DOHH2 (cell line): ENCODE measurements around the gene CHD3.

Experiments
- H3F3A ChIP-seq: fragments of 200-600 bp; sonication (generic), shearing (Covaris generic); 2 replicates; pipeline ENCODE4 v1.6.0; 2016; ENCODE audit warnings: antibody characterized with exemption, mild to moderate bottlenecking; ENCODE audit not compliant: control insufficient read depth, insufficient read depth
- H3K27ac ChIP-seq: fragments of 200-600 bp; sonication (generic); 2 replicates; pipeline ENCODE4 v1.5.1; 2014; ENCODE audit warnings: low read depth, mild to moderate bottlenecking, low read length, moderate library complexity
- H3K27me3 ChIP-seq: fragments of 200-600 bp; sonication (generic); 2 replicates; pipeline ENCODE4 v1.6.1; 2014; ENCODE audit warnings: mild to moderate bottlenecking, low read length, mixed read lengths; ENCODE audit not compliant: control insufficient read depth
- H3K36me3 ChIP-seq: fragments of 200-600 bp; sonication (generic); 2 replicates; pipeline ENCODE4 v1.6.1; 2014; ENCODE audit warnings: mild to moderate bottlenecking, low read length, moderate library complexity, mixed read lengths; ENCODE audit not compliant: control insufficient read depth
- H3K4me1 ChIP-seq: fragments of 200-600 bp; sonication (generic); 2 replicates; pipeline ENCODE4 v1.6.1; 2014; ENCODE audit warnings: mild to moderate bottlenecking, low read length, mixed read lengths; ENCODE audit not compliant: control insufficient read depth
- H3K4me2 ChIP-seq: fragments of 200-600 bp; sonication (generic); 2 replicates; pipeline ENCODE4 v1.6.0; 2014; ENCODE audit warnings: mild to moderate bottlenecking, low read length, moderate library complexity
- H3K4me3 ChIP-seq: fragments of 200-600 bp; sonication (generic); 2 replicates; pipeline ENCODE4 v1.5.1; 2014; ENCODE audit warnings: mild to moderate bottlenecking, low read length, mixed read lengths
- H3K79me2 ChIP-seq: fragments of 200-600 bp; sonication (generic); 2 replicates; pipeline ENCODE4 v1.6.1; 2014; ENCODE audit warnings: mild to moderate bottlenecking, low read length, mixed read lengths; ENCODE audit not compliant: control insufficient read depth
- H3K9me2 ChIP-seq: fragments of 200-600 bp; sonication (generic); replicated peaks from 2 replicates; pipeline ENCODE4 v1.6.1; 2014; ENCODE audit warnings: mild to moderate bottlenecking, low read length, mixed read lengths; ENCODE audit not compliant: control insufficient read depth
- H3K9me3 ChIP-seq: fragments of 200-600 bp; sonication (generic); 2 replicates; pipeline ENCODE4 v1.6.1; 2014; ENCODE audit warnings: antibody characterized with exemption, low read length, mixed read lengths; ENCODE audit not compliant: control insufficient read depth, insufficient read depth
- H4K20me1 ChIP-seq: fragments of 200-600 bp; sonication (generic); 2 replicates; pipeline ENCODE4 v1.6.0; 2014; ENCODE audit warnings: low read depth, mild to moderate bottlenecking, antibody characterized with exemption, low read length, moderate library complexity; ENCODE audit not compliant: control insufficient read depth, insufficient read depth
- EZH2phosphoT487 ChIP-seq: fragments of 200-600 bp; sonication (generic); IDR thresholded peaks from 2 replicates; pipeline ENCODE4 v1.6.1; 2017; ENCODE audit warnings: borderline replicate concordance, mild to moderate bottlenecking, antibody characterized with exemption, low read length, moderate library complexity, mixed read lengths
- TF ChIP-seq, protein P1 (sequence below): fragments of 200-600 bp; sonication (generic); IDR thresholded peaks from one replicate; pipeline ENCODE4 v1.5.1; 2014; ENCODE audit warnings: antibody characterized with exemption, mild to moderate bottlenecking, low read depth, low read length; ENCODE audit not compliant: poor library complexity, severe bottlenecking

The CHD3 gene

GRCh38 chr17:7909089-7909488 is 20.5 kb downstream of the CHD3 start:
- Histone ChIP-seq H3K4me3 (no peak overlapping the region), H3K27me3 (no peaks in the 10 kb centered on the region), H3F3A (peaks cover 11% of the 10 kb centered on the region), H3K36me3 (peaks cover 91% of the 10 kb centered on the region), H3K27ac (no peak overlapping the region), H3K4me2 (no peak overlapping the region), H3K9me2 (no peaks in the 10 kb centered on the region), H4K20me1 (no peaks in the 10 kb centered on the region; the same call in 1 of the 2 replicates), H3K9me3 (no peaks in the 10 kb centered on the region), H3K4me1 (peaks cover 18% of the 10 kb centered on the region), H3K79me2 (no peaks in the 10 kb centered on the region)
- no peak for TF ChIP-seq EZH2phosphoT487
- TF ChIP-seq, protein P1, sequence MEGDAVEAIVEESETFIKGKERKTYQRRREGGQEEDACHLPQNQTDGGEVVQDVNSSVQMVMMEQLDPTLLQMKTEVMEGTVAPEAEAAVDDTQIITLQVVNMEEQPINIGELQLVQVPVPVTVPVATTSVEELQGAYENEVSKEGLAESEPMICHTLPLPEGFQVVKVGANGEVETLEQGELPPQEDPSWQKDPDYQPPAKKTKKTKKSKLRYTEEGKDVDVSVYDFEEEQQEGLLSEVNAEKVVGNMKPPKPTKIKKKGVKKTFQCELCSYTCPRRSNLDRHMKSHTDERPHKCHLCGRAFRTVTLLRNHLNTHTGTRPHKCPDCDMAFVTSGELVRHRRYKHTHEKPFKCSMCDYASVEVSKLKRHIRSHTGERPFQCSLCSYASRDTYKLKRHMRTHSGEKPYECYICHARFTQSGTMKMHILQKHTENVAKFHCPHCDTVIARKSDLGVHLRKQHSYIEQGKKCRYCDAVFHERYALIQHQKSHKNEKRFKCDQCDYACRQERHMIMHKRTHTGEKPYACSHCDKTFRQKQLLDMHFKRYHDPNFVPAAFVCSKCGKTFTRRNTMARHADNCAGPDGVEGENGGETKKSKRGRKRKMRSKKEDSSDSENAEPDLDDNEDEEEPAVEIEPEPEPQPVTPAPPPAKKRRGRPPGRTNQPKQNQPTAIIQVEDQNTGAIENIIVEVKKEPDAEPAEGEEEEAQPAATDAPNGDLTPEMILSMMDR, result no peak

DNA sequence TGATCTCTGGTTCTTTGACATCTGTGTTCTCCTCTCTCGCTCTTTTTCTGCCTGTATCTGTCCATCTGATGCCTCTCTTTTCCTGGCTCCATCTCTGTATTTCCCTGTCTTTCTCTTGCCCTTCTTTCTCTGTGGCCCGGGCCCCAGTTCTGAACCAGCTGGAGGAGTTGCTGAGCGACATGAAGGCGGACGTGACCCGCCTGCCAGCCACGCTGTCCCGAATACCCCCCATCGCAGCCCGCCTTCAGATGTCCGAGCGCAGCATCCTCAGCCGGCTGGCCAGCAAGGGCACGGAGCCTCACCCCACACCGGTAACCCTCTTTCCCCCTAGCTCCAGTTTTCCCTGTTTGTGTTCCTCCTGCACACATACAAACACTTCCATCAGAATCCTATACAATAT is 21.7 kb downstream of the CHD3 start:
- H3K9me3 ChIP-seq, result no peaks in the 10 kb centered on the region
- H3K27me3 ChIP-seq, result no peaks in the 10 kb centered on the region
- no peak overlapping the region for H3K27ac ChIP-seq
- H3F3A ChIP-seq, result peaks cover 16% of the 10 kb centered on the region
- no peaks in the 10 kb centered on the region; the same call in 1 of the 2 replicates for H4K20me1 ChIP-seq
- no peaks in the 10 kb centered on the region for H3K9me2 ChIP-seq
- H3K79me2 ChIP-seq, result no peaks in the 10 kb centered on the region
- peaks cover 30% of the 10 kb centered on the region for H3K4me1 ChIP-seq
- H3K4me3 ChIP-seq, result no peak overlapping the region
- TF ChIP-seq EZH2phosphoT487, result no peak
- TF ChIP-seq, protein P1, result no peak
- peaks cover 82% of the 10 kb centered on the region for H3K36me3 ChIP-seq
- H3K4me2 ChIP-seq, result no peak overlapping the region

- no peaks in the 10 kb centered on the region for H3K79me2 ChIP-seq
- H3K36me3 ChIP-seq, result peaks cover 77% of the 10 kb centered on the region
- H4K20me1 ChIP-seq, result no peaks in the 10 kb centered on the region
- H3K27me3 ChIP-seq, result no peaks in the 10 kb centered on the region
- no peaks in the 10 kb centered on the region for H3K9me2 ChIP-seq
- peaks cover 17% of the 10 kb centered on the region for H3F3A ChIP-seq
- no peak overlapping the region for H3K4me3 ChIP-seq
- H3K4me2 ChIP-seq, result no peak overlapping the region
- no peak for TF ChIP-seq EZH2phosphoT487
- TF ChIP-seq, protein P1, result no peak
- H3K9me3 ChIP-seq, result no peaks in the 10 kb centered on the region
- H3K27ac ChIP-seq, result no peak overlapping the region
- H3K4me1 ChIP-seq, result peaks cover 33% of the 10 kb centered on the region
Observed at GRCh38 chr17:7910711-7911110, 22.1 kb downstream of the CHD3 start.
